Cardiac septum (tissue), 1 donor: ENCODE measurements around the gene NUCB2. TPM values are rescaled to one million over a fixed set of nuclear protein-coding genes. Genes with fewer than 3 reads are reported as not detected.
"Not testable (repeated sequence)": the region's sequence is repeated elsewhere in the genome, so short reads cannot be mapped to it uniquely, and the experiment has no call there.

ENCODE experiments used
- DNase-seq: peaks from one replicate; pipeline ENCODE4 v3.0.0-alpha.2; 2020; ENCODE audit warnings: low spot score
- intact Hi-C: fragments of 100-400 bp; cut with DNase I; formaldehyde crosslinking; loops from one replicate; pipeline ENCODE4 v1.14.0; 2022
- long read RNA-seq: library from polyadenylated mRNA; unstranded; transcript quantifications from one replicate; pipeline ENCODE4 v2.0.0, GENCODE V29; 2021
- total RNA-seq: library from RNA; stranded (reverse); fragmentation: NEBNext Ultra II Directional; extraction: Animal tissue kit (Norgen Biotek cat#: 25700); gene quantifications from one replicate; pipeline ENCODE4 v1.2.1, GENCODE V29; 2021
- donor health status: DM: no; HTN: no; CAD: no.

The NUCB2 gene
- total RNA-seq: 91.6 TPM
- long read RNA-seq, transcript NUCB2-208 (14 exons, 2,274 nt): major isoform, 53 of 210 reads
- long read RNA-seq, partial matches to known transcripts: 79 of 210 reads
- long read RNA-seq, other reads (novel, unspliced or antisense): 77 of 210 reads

- intact Hi-C loops: loop anchor here (5.0 kb wide), 2 partner anchors 76 to 199 kb away; partner anchors contain the start of genes NCR3LG1 and RPS13
These were observed at the start of gene NUCB2 for GRCh38 chr11:17276236-17277023. TSS of gene NUCB2 (plus strand) at chr11:17276739. CDS start at chr11:17295324, 18,585 bp downstream.

GRCh38 chr11:17228186-17228925, 48.2 kb upstream of the NUCB2 start:
- intact Hi-C loops: loop anchor here (5.0 kb wide), 1 partner anchor 274 kb away; no protein-coding TSS in a partner anchor
- DNase-seq: not testable (repeated sequence)

More at GRCh38 chr11:17276236-17277023, at the start of gene NUCB2:
- peak; percentile 99 for DNase-seq

GRCh38 chr11:17229481-17230152, 46.9 kb upstream of the NUCB2 start:
- DNase-seq: no peak
- intact Hi-C loops: loop anchor here (5.0 kb wide), 2 partner anchors 123 to 273 kb away; partner anchors contain the start of gene NCR3LG1

GRCh38 chr11:17230867-17231851, 45.4 kb upstream of the NUCB2 start:
- DNase-seq: no peak
- intact Hi-C loops: loop anchor here (5.0 kb wide), 1 partner anchor 121 kb away; the partner anchor contains the start of gene NCR3LG1

GRCh38 chr11:17233101-17233500, 43.4 kb upstream of the NUCB2 start:
- DNase-seq: no peak
- intact Hi-C loops: loop anchor here (5.0 kb wide), 1 partner anchor 119 kb away; the partner anchor contains the start of gene NCR3LG1

GRCh38 chr11:17238377-17238776, 38.2 kb upstream of the NUCB2 start:
- intact Hi-C loops: no loop called here
- DNase-seq: no peak

- intact Hi-C loops, DNase-seq: not testable (repeated sequence)
These were observed 36.6 kb upstream of the NUCB2 start for GRCh38 chr11:17239927-17240326.

- DNase-seq: no peak
- intact Hi-C loops: no loop called here
These were observed 35.8 kb upstream of the NUCB2 start for GRCh38 chr11:17240780-17241179.

GRCh38 chr11:17242954-17243353, 33.6 kb upstream of the NUCB2 start:
- intact Hi-C loops: not testable (repeated sequence)

GRCh38 chr11:17244046-17244445, 32.5 kb upstream of the NUCB2 start:
- intact Hi-C loops: no loop called here
- no peak for DNase-seq

More at GRCh38 chr11:17242954-17243353, 33.6 kb upstream of the NUCB2 start:
- not testable (repeated sequence) for DNase-seq

GRCh38 chr11:17250561-17251350, 25.8 kb upstream of the NUCB2 start:
- intact Hi-C loops: no loop called here
- DNase-seq: no peak

- DNase-seq: no peak
- intact Hi-C loops: no loop called here
These were observed 23.8 kb upstream of the NUCB2 start for GRCh38 chr11:17252704-17253103.

- no peak for DNase-seq
These were observed 20.0 kb upstream of the NUCB2 start for GRCh38 chr11:17256512-17256911.

GRCh38 chr11:17257196-17257595, 19.3 kb upstream of the NUCB2 start:
- no peak for DNase-seq
- intact Hi-C loops: no loop called here

More at GRCh38 chr11:17256512-17256911, 20.0 kb upstream of the NUCB2 start:
- intact Hi-C loops: no loop called here

GRCh38 chr11:17258670-17259069, 17.9 kb upstream of the NUCB2 start:
- intact Hi-C loops: no loop called here
- no peak for DNase-seq

GRCh38 chr11:17259519-17259918, 17.0 kb upstream of the NUCB2 start:
- DNase-seq: no peak
- intact Hi-C loops: no loop called here

- DNase-seq: no peak
- intact Hi-C loops: no loop called here
These were observed 16.5 kb upstream of the NUCB2 start for GRCh38 chr11:17260020-17260419.

GRCh38 chr11:17263769-17264168, 12.8 kb upstream of the NUCB2 start:
- no peak for DNase-seq
- intact Hi-C loops: no loop called here
